ENCODE results near the gene EPB41L2. TPM values are rescaled to one million over a fixed set of nuclear protein-coding genes. Genes with fewer than 3 reads are reported as not detected.

EPB41L2 gene
- total and polyA plus RNA-seq, 2 donors (not counting 1 experiment from before 2014, with no cell fraction given): 113 to 264 TPM

DNA sequence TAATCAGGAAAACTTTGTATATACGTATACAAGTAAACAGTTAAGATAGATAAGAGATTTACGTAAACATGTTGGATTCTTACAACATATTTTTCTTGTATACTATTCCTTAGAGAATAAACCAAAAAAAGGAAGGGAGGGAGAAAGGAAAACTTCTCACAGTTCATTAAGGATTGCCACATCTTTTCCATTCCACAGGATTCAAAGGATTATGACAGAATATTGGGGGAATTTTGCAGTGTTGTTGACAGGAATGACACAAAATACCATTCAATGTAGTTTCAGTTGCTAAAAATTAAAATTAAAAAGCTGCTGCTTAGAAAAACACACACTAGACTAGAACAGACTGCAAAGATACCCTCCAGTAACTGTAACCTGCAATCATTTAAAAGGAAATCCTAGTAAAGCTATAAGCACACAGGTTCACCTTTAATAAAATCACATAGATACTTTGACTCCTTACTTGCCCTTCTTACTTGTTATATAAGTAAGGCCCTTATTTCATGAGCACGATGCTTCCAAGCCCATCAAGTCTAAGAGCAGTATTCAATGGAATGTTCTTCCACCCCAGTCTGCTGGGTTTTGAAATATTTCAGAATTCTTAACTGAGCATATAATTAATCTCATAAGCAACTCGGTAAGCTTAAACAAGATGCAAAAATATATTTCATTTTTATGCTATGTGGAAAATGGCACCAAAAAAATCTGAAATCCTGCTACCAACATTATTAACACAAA, 128.0 kb downstream of the EPB41L2 start:
- peak; percentile 52 to 57 for DNase-seq (ENCODE audit: low read depth in 2 of 2)
- H2AFZ ChIP-seq (ENCODE audit: low read length): no peak overlapping the region
- no peak overlapping the region for H3K9ac ChIP-seq (ENCODE audit: insufficient read depth, low read length)
- no peaks in the 10 kb centered on the region for H4K20me1 ChIP-seq (ENCODE audit: control insufficient read depth, extremely low read depth, insufficient read depth, low read length)
- no peak overlapping the region for H3K27ac ChIP-seq (ENCODE audit: insufficient read depth, low read length)
- H3K36me3 ChIP-seq (ENCODE audit: control insufficient read depth, insufficient read depth, low read length): no peaks in the 10 kb centered on the region
- H3K9me3 ChIP-seq (ENCODE audit: control insufficient read depth, insufficient read depth, low read depth, low read length): no peaks in the 10 kb centered on the region
- TF ChIP-seq, protein P1, sequence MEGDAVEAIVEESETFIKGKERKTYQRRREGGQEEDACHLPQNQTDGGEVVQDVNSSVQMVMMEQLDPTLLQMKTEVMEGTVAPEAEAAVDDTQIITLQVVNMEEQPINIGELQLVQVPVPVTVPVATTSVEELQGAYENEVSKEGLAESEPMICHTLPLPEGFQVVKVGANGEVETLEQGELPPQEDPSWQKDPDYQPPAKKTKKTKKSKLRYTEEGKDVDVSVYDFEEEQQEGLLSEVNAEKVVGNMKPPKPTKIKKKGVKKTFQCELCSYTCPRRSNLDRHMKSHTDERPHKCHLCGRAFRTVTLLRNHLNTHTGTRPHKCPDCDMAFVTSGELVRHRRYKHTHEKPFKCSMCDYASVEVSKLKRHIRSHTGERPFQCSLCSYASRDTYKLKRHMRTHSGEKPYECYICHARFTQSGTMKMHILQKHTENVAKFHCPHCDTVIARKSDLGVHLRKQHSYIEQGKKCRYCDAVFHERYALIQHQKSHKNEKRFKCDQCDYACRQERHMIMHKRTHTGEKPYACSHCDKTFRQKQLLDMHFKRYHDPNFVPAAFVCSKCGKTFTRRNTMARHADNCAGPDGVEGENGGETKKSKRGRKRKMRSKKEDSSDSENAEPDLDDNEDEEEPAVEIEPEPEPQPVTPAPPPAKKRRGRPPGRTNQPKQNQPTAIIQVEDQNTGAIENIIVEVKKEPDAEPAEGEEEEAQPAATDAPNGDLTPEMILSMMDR (conservative IDR thresholded peaks at IDR 0.05 in 1 of 2, IDR thresholded peaks at IDR 0.05 in 1 of 2; ENCODE audit: low read depth in 1 of 2, low read length in 2 of 2): no peak
- no peak for TF ChIP-seq EZH2 (IDR thresholded peaks at IDR 0.05; ENCODE audit: low read length, missing control alignments)
- H3K27me3 ChIP-seq (ENCODE audit: control insufficient read depth, insufficient read depth, low read length): no peaks in the 10 kb centered on the region
- peaks cover 15% of the 10 kb centered on the region for H3K4me1 ChIP-seq (ENCODE audit: control insufficient read depth, extremely low read depth, insufficient read depth, low read length)
- peak overlapping the region; percentile 39 for H3K4me2 ChIP-seq (ENCODE audit: extremely low read depth, insufficient read depth, low read length)
- H3K79me2 ChIP-seq (ENCODE audit: control insufficient read depth, insufficient read depth, low read length): peaks cover 21% of the 10 kb centered on the region
- H3K4me3 ChIP-seq (replicated peaks in 1 of 4; ENCODE audit: control extremely low read depth in 1 of 4, insufficient read depth in 1 of 4, low read depth in 3 of 4, low read length in 4 of 4): no peak overlapping the region

DNA sequence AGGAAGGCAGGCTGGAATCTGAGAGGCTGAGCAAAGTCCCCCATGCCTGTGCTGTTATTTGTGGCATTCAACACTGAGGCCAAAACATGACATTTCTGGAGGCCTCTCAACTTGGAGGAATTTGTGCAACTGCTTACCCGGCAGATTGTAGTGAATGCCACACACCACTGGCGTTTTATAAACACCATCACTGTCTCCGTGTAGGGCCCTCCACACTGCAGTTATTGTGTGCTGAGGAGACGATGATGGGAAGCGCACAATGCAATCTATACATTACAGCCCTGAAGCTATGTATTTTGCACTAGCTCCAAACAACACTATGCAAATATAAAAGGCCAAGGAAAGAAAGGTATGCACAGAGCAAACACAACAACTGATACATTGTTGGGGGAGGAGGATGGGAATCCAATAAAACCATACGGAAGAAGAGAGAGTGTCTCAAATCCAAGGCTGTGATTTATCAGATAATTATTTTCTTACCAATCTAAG, 129.3 kb downstream of the EPB41L2 start:
- Histone ChIP-seq H3K36me3 (ENCODE audit: control insufficient read depth, insufficient read depth, low read length) (no peaks in the 10 kb centered on the region), H3K4me2 (ENCODE audit: extremely low read depth, insufficient read depth, low read length) (peak overlapping the region; percentile 63), H3K9ac (ENCODE audit: insufficient read depth, low read length) (no peak overlapping the region), H3K79me2 (ENCODE audit: control insufficient read depth, insufficient read depth, low read length) (peaks cover 24% of the 10 kb centered on the region), H3K27me3 (ENCODE audit: control insufficient read depth, insufficient read depth, low read length) (no peaks in the 10 kb centered on the region), H4K20me1 (ENCODE audit: control insufficient read depth, extremely low read depth, insufficient read depth, low read length) (no peaks in the 10 kb centered on the region), H3K9me3 (ENCODE audit: control insufficient read depth, insufficient read depth, low read depth, low read length) (no peaks in the 10 kb centered on the region), H3K4me3 (replicated peaks in 1 of 4; ENCODE audit: control extremely low read depth in 1 of 4, insufficient read depth in 1 of 4, low read depth in 3 of 4, low read length in 4 of 4) (no peak overlapping the region), H3K27ac (ENCODE audit: insufficient read depth, low read length) (no peak overlapping the region), H3K4me1 (ENCODE audit: control insufficient read depth, extremely low read depth, insufficient read depth, low read length) (peaks cover 21% of the 10 kb centered on the region), H2AFZ (ENCODE audit: low read length) (no peak overlapping the region)
- no peak for TF ChIP-seq EZH2 (IDR thresholded peaks at IDR 0.05; ENCODE audit: low read length, missing control alignments)
- TF ChIP-seq, protein P1 (conservative IDR thresholded peaks at IDR 0.05 in 1 of 2, IDR thresholded peaks at IDR 0.05 in 1 of 2; ENCODE audit: low read depth in 1 of 2, low read length in 2 of 2): no peak
- peak; percentile 43 to 71 for DNase-seq (ENCODE audit: low read depth in 2 of 2)

DNA sequence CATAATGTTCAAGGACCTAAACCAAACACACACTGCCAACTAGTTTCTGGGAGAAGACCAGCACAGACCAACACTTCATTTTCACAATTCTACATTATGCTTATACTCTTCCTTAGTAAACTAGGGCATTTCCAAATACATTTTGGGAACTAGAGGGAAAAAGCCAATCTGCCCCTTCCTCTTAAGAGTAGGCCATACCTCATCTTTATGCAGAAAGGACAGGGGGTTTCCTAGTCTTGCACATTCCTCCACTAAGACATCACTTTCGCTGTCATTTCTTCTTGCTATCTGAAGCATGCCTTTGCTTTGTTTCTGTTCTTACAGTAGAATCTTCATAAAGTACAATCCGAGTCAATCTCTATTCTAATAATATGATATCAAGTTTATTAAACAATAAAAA, 130.1 kb downstream of the EPB41L2 start:
- Histone ChIP-seq H3K79me2 (ENCODE audit: control insufficient read depth, insufficient read depth, low read length) (peaks cover 28% of the 10 kb centered on the region), H4K20me1 (ENCODE audit: control insufficient read depth, extremely low read depth, insufficient read depth, low read length) (no peaks in the 10 kb centered on the region), H3K4me1 (ENCODE audit: control insufficient read depth, extremely low read depth, insufficient read depth, low read length) (peaks cover 19% of the 10 kb centered on the region), H3K36me3 (ENCODE audit: control insufficient read depth, insufficient read depth, low read length) (no peaks in the 10 kb centered on the region), H3K4me3 (replicated peaks in 1 of 4; ENCODE audit: control extremely low read depth in 1 of 4, insufficient read depth in 1 of 4, low read depth in 3 of 4, low read length in 4 of 4) (no peak overlapping the region), H2AFZ (ENCODE audit: low read length) (no peak overlapping the region), H3K9ac (ENCODE audit: insufficient read depth, low read length) (no peak overlapping the region), H3K27ac (ENCODE audit: insufficient read depth, low read length) (no peak overlapping the region), H3K27me3 (ENCODE audit: control insufficient read depth, insufficient read depth, low read length) (no peaks in the 10 kb centered on the region), H3K9me3 (ENCODE audit: control insufficient read depth, insufficient read depth, low read depth, low read length) (no peaks in the 10 kb centered on the region), H3K4me2 (ENCODE audit: extremely low read depth, insufficient read depth, low read length) (no peak overlapping the region)
- DNase-seq (ENCODE audit: low read depth in 2 of 2): no peak
- TF ChIP-seq EZH2 (IDR thresholded peaks at IDR 0.05; ENCODE audit: low read length, missing control alignments): no peak
- TF ChIP-seq, protein P1 (conservative IDR thresholded peaks at IDR 0.05 in 1 of 2, IDR thresholded peaks at IDR 0.05 in 1 of 2; ENCODE audit: low read depth in 1 of 2, low read length in 2 of 2): no peak
